HCT116 (cell line): ENCODE measurements around the gene TGM2. TPM values are rescaled to one million over a fixed set of nuclear protein-coding genes. Genes with fewer than 3 reads are reported as not detected.

ENCODE experiments used
- ATAC-seq: fragments of 200-7000 bp; cut with Tn5 transposase; 2 replicates; pipeline ENCODE4 v1.9.1; 2020; ENCODE audit warnings: mild to moderate bottlenecking, moderate library complexity
- BruUV-seq: library from RNA; stranded (reverse); fragments of 400-500 nt; replicated peaks from 2 replicates; lab custom pipeline; 2021; lab: Mats Ljungman, UMichigan
- CTCF ChIA-PET: fragments of 300-600 bp; sonication (Branson Sonifier 250); formaldehyde crosslinking; loops from one replicate; lab custom pipeline; 2021; ENCODE audit warnings: antibody characterized with exemption; lab: Charles Lee
- POLR2A ChIA-PET: fragments of 300-600, 350-600 bp; sonication (Branson Sonifier 250); formaldehyde crosslinking; loops from one replicate; lab custom pipeline; 2021; ENCODE audit warnings: antibody characterized with exemption; lab: Charles Lee
- RAD21 ChIA-PET, 2 experiments: fragments of 300-600 bp; sonication (Branson Sonifier 250); formaldehyde crosslinking; loops; one replicate each; lab custom pipeline; 2023; ENCODE audit warnings: low total read pairs in 2 of 2; ENCODE audit not compliant: uncharacterized antibody in 2 of 2, unreplicated experiment in 2 of 2, low non-redundant PET in 1 of 2; lab: Charles Lee
- DNase-seq: peaks from one replicate; pipeline ENCODE4 v3.0.0-alpha.2; 2010; ENCODE audit warnings: low read depth, low spot score
- H2AFZ ChIP-seq: fragments of 200-600 bp; shearing (Covaris generic), sonication (generic); 2 replicates; pipeline ENCODE4 v1.6.1; 2017; ENCODE audit warnings: low read depth, mixed run types, mixed read lengths, antibody characterized with exemption, low read length; ENCODE audit not compliant: poor library complexity, severe bottlenecking
- H3K27ac ChIP-seq: 2 replicates; pipeline ENCODE4 v1.5.1; 2012; ENCODE audit warnings: low read depth, low read length
- H3K27me3 ChIP-seq: fragments of 200-600 bp; sonication (generic); 2 replicates; pipeline ENCODE4 v1.6.1; 2016; ENCODE audit warnings: mixed run types, low read length, mixed read lengths; ENCODE audit not compliant: insufficient read depth
- H3K36me3 ChIP-seq, 2 experiments: fragments of 200-500 bp in 1 of 2; fragments of 200-600 bp in 1 of 2; sonication (Bioruptor generic) in 1 of 2; sonication (generic) in 1 of 2; 2 replicates each; pipeline versions ENCODE4 v1.5.1 to v1.6.1; 2014 to 2016; ENCODE audit warnings: low read length in 2 of 2, inconsistent platforms in 1 of 2, mixed read lengths in 1 of 2, mixed run types in 1 of 2; ENCODE audit not compliant: insufficient read depth in 2 of 2, control insufficient read depth in 1 of 2
- H3K4me1 ChIP-seq, 2 experiments: fragments of 200-600 bp in 1 of 2; sonication (generic) in 1 of 2; 2 replicates each; pipeline versions ENCODE4 v1.5.1 to v1.6.1; 2012 to 2017; ENCODE audit warnings: low read length in 2 of 2, inconsistent platforms in 1 of 2, mild to moderate bottlenecking in 1 of 2, mixed read lengths in 1 of 2, mixed run types in 1 of 2, moderate library complexity in 1 of 2; ENCODE audit not compliant: insufficient read depth in 2 of 2, control insufficient read depth in 1 of 2
- H3K4me2 ChIP-seq: fragments of 200-600 bp; sonication (generic); 2 replicates; pipeline ENCODE4 v1.6.1; 2017; ENCODE audit warnings: mixed run types, low read length, mixed read lengths
- H3K4me3 ChIP-seq, 2 experiments: fragments of 200-600 bp in 1 of 2; sonication (generic) in 1 of 2; replicated peaks in 1 of 2; 2 replicates each; pipeline ENCODE4 v1.5.1; 2011 to 2016; ENCODE audit warnings: low read length in 2 of 2, control low read depth in 1 of 2, low read depth in 1 of 2, mild to moderate bottlenecking in 1 of 2, mixed read lengths in 1 of 2, mixed run types in 1 of 2
- H3K79me2 ChIP-seq: fragments of 200-600 bp; sonication (generic); 2 replicates; pipeline ENCODE4 v1.6.1; 2017; ENCODE audit warnings: mild to moderate bottlenecking, mixed run types, low read length, moderate library complexity, mixed read lengths; ENCODE audit not compliant: insufficient read depth
- H3K9ac ChIP-seq: fragments of 200-600 bp; sonication (generic); 2 replicates; pipeline ENCODE4 v1.6.1; 2016; ENCODE audit warnings: low read length, mixed read lengths
- H3K9me2 ChIP-seq: fragments of 200-600 bp; sonication (generic), shearing (Covaris generic); 2 replicates; pipeline ENCODE4 v1.6.1; 2017; ENCODE audit warnings: mixed run types, mild to moderate bottlenecking, moderate library complexity; ENCODE audit not compliant: insufficient read depth
- H3K9me3 ChIP-seq, 2 experiments: fragments of 200-500 bp in 1 of 2; fragments of 200-600 bp in 1 of 2; sonication (Bioruptor generic) in 1 of 2; sonication (generic) in 1 of 2; 2 replicates each; pipeline ENCODE4 v1.6.1; 2014 to 2017; ENCODE audit warnings: low read length in 2 of 2, mixed read lengths in 2 of 2, inconsistent platforms in 1 of 2, low read depth in 1 of 2, mild to moderate bottlenecking in 1 of 2, mixed run types in 1 of 2, moderate library complexity in 1 of 2; ENCODE audit not compliant: control insufficient read depth in 1 of 2, insufficient read depth in 1 of 2
- H4K20me1 ChIP-seq: fragments of 200-600 bp; sonication (generic), shearing (Covaris generic); 2 replicates; pipeline ENCODE4 v1.6.1; 2017; ENCODE audit warnings: mixed run types, mild to moderate bottlenecking, moderate library complexity; ENCODE audit not compliant: insufficient read depth
- CEBPB ChIP-seq: IDR thresholded peaks from 2 replicates; pipeline ENCODE4 v1.6.1; 2012; ENCODE audit warnings: low read depth
- EZH2 ChIP-seq: fragments of 200-600 bp; sonication (generic); IDR thresholded peaks from 2 replicates; pipeline ENCODE4 v1.6.1; 2017; ENCODE audit warnings: antibody characterized with exemption, mixed run types
- EZH2phosphoT487 ChIP-seq: fragments of 200-600 bp; IDR thresholded peaks from 2 replicates; pipeline ENCODE4 v1.6.1; 2018; ENCODE audit warnings: antibody characterized with exemption, borderline replicate concordance
- FOSL1 ChIP-seq: IDR thresholded peaks from 2 replicates; pipeline ENCODE4 v1.6.1; 2012; ENCODE audit warnings: low read depth
- JUND ChIP-seq: IDR thresholded peaks from 2 replicates; pipeline ENCODE4 v1.6.1; 2012
- RAD21 ChIP-seq: IDR thresholded peaks from 2 replicates; pipeline ENCODE4 v1.6.1; 2012; ENCODE audit warnings: low read depth, mild to moderate bottlenecking
- SIN3A ChIP-seq: IDR thresholded peaks from 2 replicates; pipeline ENCODE4 v1.6.1; 2012; ENCODE audit warnings: low read depth
- SP1 ChIP-seq: IDR thresholded peaks from 2 replicates; pipeline ENCODE4 v1.6.1; 2012; ENCODE audit warnings: low read depth
- SRF ChIP-seq: IDR thresholded peaks from 2 replicates; pipeline ENCODE4 v1.6.1; 2012; ENCODE audit warnings: low read depth
- TCF7L2 ChIP-seq: IDR thresholded peaks from 2 replicates; pipeline ENCODE4 v1.7.0; 2011; ENCODE audit warnings: borderline replicate concordance, inconsistent platforms; ENCODE audit not compliant: insufficient read depth, insufficient read length; ENCODE audit errors: extremely low read depth
- ZFX ChIP-seq: fragments of 450-650 bp; IDR thresholded peaks from 2 replicates; pipeline ENCODE4 v1.6.1; 2017
- ZNF274 ChIP-seq: fragments of 200-500 bp; sonication (Bioruptor generic); IDR thresholded peaks from 2 replicates; pipeline ENCODE4 v1.6.1; 2014; ENCODE audit warnings: mild to moderate bottlenecking, low read depth, low read length, inconsistent platforms
- intact Hi-C: fragments of 100-400 bp; cut with micrococcal nuclease; formaldehyde crosslinking; loops from 2 replicates; pipeline ENCODE4 v1.10.0; 2022
- total RNA-seq: library from RNA; stranded (reverse); gene quantifications from one replicate; pipeline ENCODE4 v1.2.1, GENCODE V29; 2021; ENCODE audit not compliant: unreplicated experiment
- TF ChIP-seq, protein P1 (sequence below), 3 experiments: fragments of 200-600 bp in 1 of 3; sonication (generic) in 1 of 3; IDR thresholded peaks in 2 of 3; conservative IDR thresholded peaks in 1 of 3; 2 replicates each; pipeline ENCODE4 v1.5.1; 2012 to 2017; ENCODE audit warnings: low read depth in 2 of 3, low read length in 2 of 3, antibody characterized with exemption in 1 of 3, borderline replicate concordance in 1 of 3, control low read depth in 1 of 3, mild to moderate bottlenecking in 1 of 3, mixed read lengths in 1 of 3, mixed run types in 1 of 3, moderate library complexity in 1 of 3; ENCODE audit not compliant: insufficient read depth in 1 of 3
- TF ChIP-seq, protein P2 (sequence below): IDR thresholded peaks from 2 replicates; pipeline ENCODE4 v1.6.1; 2011; ENCODE audit warnings: mild to moderate bottlenecking, low read length, moderate library complexity; ENCODE audit not compliant: insufficient replicate concordance; ENCODE audit errors: extremely low read depth

Gene TGM2
- total RNA-seq, 1 experiment from 2014 or later: 6.1 TPM

DNA sequence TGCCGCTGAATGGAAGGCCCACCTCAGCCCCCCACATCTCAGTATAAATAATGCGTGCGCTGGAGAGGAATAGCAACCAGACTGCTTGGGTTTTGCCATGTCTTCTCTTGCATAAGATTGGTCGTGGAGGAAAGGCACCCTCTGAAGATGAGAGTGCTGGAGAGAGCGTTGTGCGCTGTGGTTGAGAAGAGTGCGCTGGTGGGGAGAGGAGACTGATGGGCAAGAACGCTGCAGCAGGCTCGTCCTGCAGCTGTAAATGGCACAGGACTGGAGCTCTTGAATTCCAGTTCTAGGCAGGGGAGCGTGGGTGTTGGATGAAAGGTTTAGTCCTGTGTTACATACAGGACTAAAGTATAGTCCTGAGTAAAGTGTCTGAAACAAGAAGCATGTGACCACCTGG lies 80.0 kb downstream of the TGM2 start:
- Histone ChIP-seq H3K4me1 (no peaks in the 10 kb centered on the region), H2AFZ (no peak overlapping the region), H3K9ac (no peak overlapping the region), H3K36me3 (peaks cover 8 to 12% of the 10 kb centered on the region in 2 experiments; a peak in 2 of 4 replicates), H3K4me2 (no peak overlapping the region), H3K27me3 (no peaks in the 10 kb centered on the region), H4K20me1 (no peaks in the 10 kb centered on the region), H3K27ac (no peak overlapping the region), H3K4me3 (no peak overlapping the region), H3K9me2 (no peaks in the 10 kb centered on the region), H3K79me2 (peaks cover 28% of the 10 kb centered on the region), H3K9me3 (no peaks in the 10 kb centered on the region)
- CTCF ChIA-PET: interaction anchor here (1.2 to 1.6 kb wide), 2 partner anchors 12 to 27 kb away, joined by 5 to 6 read pairs; no protein-coding TSS in a partner anchor
- intact Hi-C loops: no loop called here
- BruUV-seq: no TSS peak
- DNase-seq (no peak), ATAC-seq (no peak)
- RAD21 ChIA-PET: no interaction called here
- POLR2A ChIA-PET: no interaction called here
- TF ChIP-seq, protein P1, sequence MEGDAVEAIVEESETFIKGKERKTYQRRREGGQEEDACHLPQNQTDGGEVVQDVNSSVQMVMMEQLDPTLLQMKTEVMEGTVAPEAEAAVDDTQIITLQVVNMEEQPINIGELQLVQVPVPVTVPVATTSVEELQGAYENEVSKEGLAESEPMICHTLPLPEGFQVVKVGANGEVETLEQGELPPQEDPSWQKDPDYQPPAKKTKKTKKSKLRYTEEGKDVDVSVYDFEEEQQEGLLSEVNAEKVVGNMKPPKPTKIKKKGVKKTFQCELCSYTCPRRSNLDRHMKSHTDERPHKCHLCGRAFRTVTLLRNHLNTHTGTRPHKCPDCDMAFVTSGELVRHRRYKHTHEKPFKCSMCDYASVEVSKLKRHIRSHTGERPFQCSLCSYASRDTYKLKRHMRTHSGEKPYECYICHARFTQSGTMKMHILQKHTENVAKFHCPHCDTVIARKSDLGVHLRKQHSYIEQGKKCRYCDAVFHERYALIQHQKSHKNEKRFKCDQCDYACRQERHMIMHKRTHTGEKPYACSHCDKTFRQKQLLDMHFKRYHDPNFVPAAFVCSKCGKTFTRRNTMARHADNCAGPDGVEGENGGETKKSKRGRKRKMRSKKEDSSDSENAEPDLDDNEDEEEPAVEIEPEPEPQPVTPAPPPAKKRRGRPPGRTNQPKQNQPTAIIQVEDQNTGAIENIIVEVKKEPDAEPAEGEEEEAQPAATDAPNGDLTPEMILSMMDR (IDR thresholded peaks at IDR 0.05 in 2 of 3, conservative IDR thresholded peaks at IDR 0.05 in 1 of 3; ENCODE audit: borderline replicate concordance in 1 of 3, insufficient read depth in 1 of 3, low read depth in 2 of 3, low read length in 2 of 3): no peak

- intact Hi-C loops: no loop called here
- H3K9ac ChIP-seq: no peak overlapping the region
- no TSS peak for BruUV-seq
- no peak overlapping the region for H2AFZ ChIP-seq
- no peaks in the 10 kb centered on the region for H3K9me2 ChIP-seq
- peaks cover 33% of the 10 kb centered on the region for H3K79me2 ChIP-seq
- no peak overlapping the region for H3K4me2 ChIP-seq
- ChIA-PET RAD21 (no interaction called here), CTCF (interaction anchor here (1.2 to 1.6 kb wide), 2 partner anchors 11 to 27 kb away, joined by 5 to 6 read pairs; no protein-coding TSS in a partner anchor), POLR2A (no interaction called here)
- peaks cover 8% of the 10 kb centered on the region in 2 experiments; a peak in 2 of 4 replicates for H3K36me3 ChIP-seq
- no peak for ATAC-seq
- DNase-seq: no peak
- H4K20me1 ChIP-seq: no peaks in the 10 kb centered on the region
- H3K4me1 ChIP-seq: no peaks in the 10 kb centered on the region
- H3K27ac ChIP-seq: no peak overlapping the region
- no peaks in the 10 kb centered on the region for H3K9me3 ChIP-seq
- H3K4me3 ChIP-seq: no peak overlapping the region
- no peaks in the 10 kb centered on the region for H3K27me3 ChIP-seq
- TF ChIP-seq JUND (no peak), EZH2 (no peak), ZFX (no peak), FOSL1 (no peak), ZNF274 (no peak), RAD21 (no peak), CEBPB (no peak), SRF (no peak), SIN3A (no peak), TCF7L2 (no peak), SP1 (no peak), EZH2phosphoT487 (no peak)
- TF ChIP-seq, protein P1 (IDR thresholded peaks at IDR 0.05 in 2 of 3, conservative IDR thresholded peaks at IDR 0.05 in 1 of 3; ENCODE audit: borderline replicate concordance in 1 of 3, insufficient read depth in 1 of 3, low read depth in 2 of 3, low read length in 2 of 3): no peak
- TF ChIP-seq, protein P2, sequence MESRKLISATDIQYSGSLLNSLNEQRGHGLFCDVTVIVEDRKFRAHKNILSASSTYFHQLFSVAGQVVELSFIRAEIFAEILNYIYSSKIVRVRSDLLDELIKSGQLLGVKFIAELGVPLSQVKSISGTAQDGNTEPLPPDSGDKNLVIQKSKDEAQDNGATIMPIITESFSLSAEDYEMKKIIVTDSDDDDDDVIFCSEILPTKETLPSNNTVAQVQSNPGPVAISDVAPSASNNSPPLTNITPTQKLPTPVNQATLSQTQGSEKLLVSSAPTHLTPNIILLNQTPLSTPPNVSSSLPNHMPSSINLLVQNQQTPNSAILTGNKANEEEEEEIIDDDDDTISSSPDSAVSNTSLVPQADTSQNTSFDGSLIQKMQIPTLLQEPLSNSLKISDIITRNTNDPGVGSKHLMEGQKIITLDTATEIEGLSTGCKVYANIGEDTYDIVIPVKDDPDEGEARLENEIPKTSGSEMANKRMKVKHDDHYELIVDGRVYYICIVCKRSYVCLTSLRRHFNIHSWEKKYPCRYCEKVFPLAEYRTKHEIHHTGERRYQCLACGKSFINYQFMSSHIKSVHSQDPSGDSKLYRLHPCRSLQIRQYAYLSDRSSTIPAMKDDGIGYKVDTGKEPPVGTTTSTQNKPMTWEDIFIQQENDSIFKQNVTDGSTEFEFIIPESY: no peak
These were observed 80.6 kb downstream of the TGM2 start for GRCh38 chr20:38084425-38084951.
